ENCODE measurements around the gene NAA80. TPM values are rescaled to one million over a fixed set of nuclear protein-coding genes. Genes with fewer than 3 reads are reported as not detected.

Gene NAA80
- total and polyA plus RNA-seq, 12 donors, result 6.4 to 13.5 (median 8.2) TPM

GRCh38 chr3:50267280-50267913 is 31.8 kb downstream of the NAA80 start:
- no peaks in the 10 kb centered on the region for H3K36me3 ChIP-seq
- H3K4me1 ChIP-seq, result peaks cover 18 to 66% (median 54%) of the 10 kb centered on the region in 9 donors
- intact Hi-C loops (cut with DNase I), result loop anchor here in 1 of 10 donors (10.0 kb wide), 1 partner anchor 57 kb away; the partner anchor contains the start of genes HYAL2 and TUSC2
- peak overlapping the region; percentile 29 to 71 (median 61) for H3K4me3 ChIP-seq
- no peaks in the 10 kb centered on the region for H3K9me3 ChIP-seq
- WGBS, 2 donors, result 10 to 11% methylated on average over 22 of the region's 22 CpGs
- DNase-seq (peak; percentile 70 to 82), ATAC-seq (peak; percentile 27 to 67 (median 56))
- H3K27me3 ChIP-seq, result peaks cover 0 to 14% (median 0%) of the 10 kb centered on the region in 7 donors
- H3K27ac ChIP-seq, result peak overlapping the region; percentile 81 to 98 (median 93)
- TF ChIP-seq CTCF (IDR thresholded peaks at IDR 0.05), result peak in 1 of 9 donors; percentile 19

- no peak for DNase-seq
- no peak for TF ChIP-seq CTCF (IDR thresholded peaks at IDR 0.05)
- intact Hi-C loops (cut with DNase I), result loop anchor here in 1 of 10 donors (10.0 kb wide), 1 partner anchor 58 kb away; the partner anchor contains the start of genes HYAL2 and TUSC2
- no peaks in the 10 kb centered on the region for H3K9me3 ChIP-seq
- WGBS, 2 donors, result 49 to 53% methylated on average over 7 of the region's 7 CpGs
- ATAC-seq, result no peak
- peak overlapping the region; percentile 81 to 98 (median 93) for H3K27ac ChIP-seq
- peaks cover 0 to 14% (median 0%) of the 10 kb centered on the region in 7 donors for H3K27me3 ChIP-seq
- no peaks in the 10 kb centered on the region for H3K36me3 ChIP-seq
- peaks cover 18 to 68% (median 54%) of the 10 kb centered on the region in 9 donors for H3K4me1 ChIP-seq
- peak overlapping the region; percentile 29 to 71 (median 61) for H3K4me3 ChIP-seq
Observed at GRCh38 chr3:50266836-50267235, 32.4 kb downstream of the NAA80 start.

GRCh38 chr3:50266017-50266416 is 33.2 kb downstream of the NAA80 start:
- no peak for DNase-seq
- intact Hi-C loops (cut with DNase I), result loop anchor here in 1 of 10 donors (10.0 kb wide), 1 partner anchor 59 kb away; the partner anchor contains the start of genes HYAL2 and TUSC2
- peak overlapping the region in 5 of 10 donors; percentile 47 to 71 (median 68) for H3K4me3 ChIP-seq
- ATAC-seq, result no peak
- TF ChIP-seq CTCF (IDR thresholded peaks at IDR 0.05), result no peak
- WGBS, 2 donors, result 73 to 84% methylated on average over 6 of the region's 6 CpGs
- peaks cover 0 to 14% (median 0%) of the 10 kb centered on the region in 7 donors for H3K27me3 ChIP-seq
- no peaks in the 10 kb centered on the region for H3K36me3 ChIP-seq
- no peaks in the 10 kb centered on the region for H3K9me3 ChIP-seq
- peaks cover 25 to 76% (median 60%) of the 10 kb centered on the region in 9 donors for H3K4me1 ChIP-seq
- H3K27ac ChIP-seq, result peak overlapping the region in 9 of 10 donors; percentile 24 to 98 (median 94)

GRCh38 chr3:50265571-50265970 is 33.6 kb downstream of the NAA80 start:
- peaks cover 29 to 81% (median 64%) of the 10 kb centered on the region in 9 donors for H3K4me1 ChIP-seq
- 66 to 69% methylated on average over 1 of the region's 1 CpG for WGBS, 2 donors
- H3K27ac ChIP-seq, result peak overlapping the region; percentile 61 to 98 (median 92)
- H3K36me3 ChIP-seq, result no peaks in the 10 kb centered on the region
- no peak for TF ChIP-seq CTCF (IDR thresholded peaks at IDR 0.05)
- ATAC-seq, result no peak
- H3K4me3 ChIP-seq, result no peak overlapping the region
- no peaks in the 10 kb centered on the region for H3K9me3 ChIP-seq
- DNase-seq, result no peak
- H3K27me3 ChIP-seq, result peaks cover 0 to 14% (median 0%) of the 10 kb centered on the region in 7 donors
- intact Hi-C loops (cut with DNase I), result loop anchor here in 1 of 10 donors (10.0 kb wide), 1 partner anchor 59 kb away; the partner anchor contains the start of genes HYAL2 and TUSC2
